ENCODE results near the gene VWCE.

DNA sequence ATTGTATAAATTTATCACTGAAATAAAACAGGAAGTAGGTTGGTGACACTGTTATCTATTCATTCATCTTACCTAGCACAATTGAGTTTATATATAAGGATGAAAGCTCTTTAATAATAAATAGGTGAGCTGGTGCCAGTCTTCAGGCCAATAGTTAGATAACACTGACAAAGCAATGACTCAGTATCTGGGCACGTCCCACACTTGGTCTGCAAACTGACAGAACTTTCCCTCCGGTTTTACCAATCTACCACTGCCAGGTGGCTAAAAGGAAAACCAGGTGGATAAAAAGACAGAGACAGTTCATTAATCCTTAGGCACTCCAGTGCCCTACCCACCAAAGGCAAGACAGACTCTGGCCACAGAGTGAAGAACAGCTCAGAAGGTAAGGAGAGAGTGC lies 20.1 kb upstream of the VWCE start:
- TF ChIP-seq TAF1 (IDR thresholded peaks at IDR 0.05; ENCODE audit: borderline replicate concordance, low read depth, low read length) (no peak), E4F1 (IDR thresholded peaks at IDR 0.05; ENCODE audit: borderline replicate concordance, partially characterized antibody) (no peak), SUZ12 (IDR thresholded peaks at IDR 0.05; ENCODE audit: unreplicated experiment) (no peak), POLR2A (IDR thresholded peaks at IDR 0.05; ENCODE audit: low read depth, low read length) (no peak), PAX8 (IDR thresholded peaks at IDR 0.05) (no peak), CTCF (IDR thresholded peaks at IDR 0.05 in 2 of 3, conservative IDR thresholded peaks at IDR 0.05 in 1 of 3; ENCODE audit: control insufficient read depth in 2 of 3, extremely low read depth in 1 of 3, insufficient read depth in 1 of 3, low read depth in 3 of 3, low read length in 3 of 3) (no peak), NFXL1 (IDR thresholded peaks at IDR 0.05; ENCODE audit: borderline replicate concordance) (no peak), ATF3 (IDR thresholded peaks at IDR 0.05; ENCODE audit: borderline replicate concordance, extremely low read depth, low read depth, low read length) (no peak), CHD4 (IDR thresholded peaks at IDR 0.05) (no peak), BHLHE40 (IDR thresholded peaks at IDR 0.05; ENCODE audit: borderline replicate concordance in 1 of 2, low read depth in 2 of 2, low read length in 1 of 2) (no peak)
